OCI-LY1 (cell line): ENCODE data around the gene FMN1.

Experiments used
- CTCF ChIP-seq: fragments of 200-600 bp; sonication (generic), shearing (Covaris generic); IDR thresholded peaks from 2 replicates; pipeline ENCODE4 v1.5.1; 2017; ENCODE audit warnings: mild to moderate bottlenecking, antibody characterized with exemption, low read length, moderate library complexity, mixed read lengths
- EZH2 ChIP-seq: fragments of 200-600 bp; sonication (generic), shearing (Covaris generic); IDR thresholded peaks from 2 replicates; pipeline ENCODE4 v1.8.0; 2017; ENCODE audit warnings: borderline replicate concordance, mixed run types, mild to moderate bottlenecking, antibody characterized with exemption, low read length, moderate library complexity, mixed read lengths

GRCh38 chr15:32941823-32942222 lies 252.7 kb downstream of the FMN1 start:
- no peak for TF ChIP-seq CTCF
- no peak for TF ChIP-seq EZH2
